Renal cortex interstitium (tissue), 11 donors: Measurements from ENCODE around the gene NUDT4B. TPM values are rescaled to one million over a fixed set of nuclear protein-coding genes. Genes with fewer than 3 reads are reported as not detected.
"Not testable (repeated sequence)": the region's sequence is repeated elsewhere in the genome, so short reads cannot be mapped to it uniquely, and the experiment has no call there.

Experiments
- DNase-seq, 11 donors: peaks; one replicate each; pipeline ENCODE4 v3.0.0-alpha.2; 2013; ENCODE audit warnings: low read depth in 9 of 11, low spot score in 4 of 11; ENCODE audit errors: extremely low read depth in 1 of 11
- polyA plus RNA-seq, 3 donors: library from polyadenylated mRNA; unstranded; fragments of 120-200 nt; gene quantifications; one replicate each; pipeline ENCODE4 v1.2.1, GENCODE V29; 2013; ENCODE audit not compliant: insufficient read length in 3 of 3

NUDT4B gene
- polyA plus RNA-seq, 3 donors = 0.82 to 4.2 (median 2.8) TPM

GRCh38 chr1:148769495-148769894, 20.9 kb downstream of the NUDT4B start:
- DNase-seq = not testable (repeated sequence)

GRCh38 chr1:148773690-148774089, 25.1 kb downstream of the NUDT4B start:
- not testable (repeated sequence) for DNase-seq

- not testable (repeated sequence) for DNase-seq
These were observed 25.5 kb downstream of the NUDT4B start for GRCh38 chr1:148774102-148774501.

- not testable (repeated sequence) for DNase-seq
These were observed 26.7 kb downstream of the NUDT4B start for GRCh38 chr1:148775263-148775662.

GRCh38 chr1:148777649-148778048, 29.1 kb downstream of the NUDT4B start:
- DNase-seq = not testable (repeated sequence)

- DNase-seq = not testable (repeated sequence)
These were observed 31.8 kb downstream of the NUDT4B start for GRCh38 chr1:148780404-148780803.

- not testable (repeated sequence) for DNase-seq
These were observed 43.0 kb downstream of the NUDT4B start for GRCh38 chr1:148791543-148792099.

- not testable (repeated sequence) for DNase-seq
These were observed 45.3 kb downstream of the NUDT4B start for GRCh38 chr1:148793762-148794332.

Other genes with a start within 250 kb of the NUDT4B start
- 10 to 100 TPM; 36.2 to 41.7 (median 36.4) TPM for gene NBPF14, start 152.8 kb upstream of the NUDT4B start, polyA plus RNA-seq
- 100 to 1,000 TPM; 112 to 144 (median 123) TPM for gene PDE4DIP, start 95.7 kb downstream of the NUDT4B start, polyA plus RNA-seq